GM21529 (cell line): ENCODE data around the gene IRX3.
"Not testable (repeated sequence)": the region's sequence is repeated elsewhere in the genome, so short reads cannot be mapped to it uniquely, and the experiment has no call there.

Source experiments
- ATAC-seq: cut with Tn5 transposase; IDR thresholded peaks from one replicate; pipeline ENCODE4 v1.9.1; 2021; ENCODE audit not compliant: unreplicated experiment

IRX3 gene

DNA sequence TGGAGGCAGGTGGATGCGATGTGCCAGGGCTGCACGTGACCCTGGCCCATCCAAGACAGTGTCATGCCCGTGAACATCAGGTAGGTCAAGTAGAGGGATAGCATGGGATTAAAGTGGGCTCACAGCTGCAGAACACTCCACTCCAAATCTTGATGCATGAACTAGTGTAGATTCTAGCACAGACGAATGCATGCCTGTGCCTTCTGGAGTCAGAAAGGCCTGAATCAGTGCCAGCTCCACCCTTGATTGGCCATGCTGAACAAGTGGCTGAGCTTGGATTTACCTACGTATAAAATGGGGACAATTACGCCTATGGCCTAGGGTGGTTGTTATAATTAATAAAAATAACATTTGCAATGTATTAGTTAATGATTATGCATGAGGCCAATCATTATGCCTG lies 10.6 kb downstream of the IRX3 start:
- ATAC-seq = no peak

- ATAC-seq = no peak
Measured at GRCh38 chr16:54273566-54273965, 13.0 kb downstream of the IRX3 start.

DNA sequence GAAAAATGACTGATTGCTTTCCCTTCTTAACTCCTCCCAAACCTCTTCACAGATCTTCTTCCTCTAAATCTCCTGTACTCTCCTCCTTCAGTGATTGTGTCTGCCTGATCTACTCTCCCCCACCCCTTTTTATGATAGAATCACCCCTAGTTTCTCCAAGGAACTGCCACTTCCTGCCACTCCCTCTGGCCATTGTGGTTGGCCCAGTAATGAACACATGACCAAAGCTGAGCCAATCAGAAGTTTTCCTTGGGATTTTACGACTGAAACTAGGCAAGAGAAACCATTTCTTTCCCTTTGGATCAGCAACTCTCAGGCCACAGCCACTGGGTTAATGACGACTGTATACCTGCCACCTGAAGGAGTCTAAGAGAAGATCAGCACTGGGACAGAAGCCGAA lies 15.9 kb downstream of the IRX3 start:
- no peak for ATAC-seq

DNA sequence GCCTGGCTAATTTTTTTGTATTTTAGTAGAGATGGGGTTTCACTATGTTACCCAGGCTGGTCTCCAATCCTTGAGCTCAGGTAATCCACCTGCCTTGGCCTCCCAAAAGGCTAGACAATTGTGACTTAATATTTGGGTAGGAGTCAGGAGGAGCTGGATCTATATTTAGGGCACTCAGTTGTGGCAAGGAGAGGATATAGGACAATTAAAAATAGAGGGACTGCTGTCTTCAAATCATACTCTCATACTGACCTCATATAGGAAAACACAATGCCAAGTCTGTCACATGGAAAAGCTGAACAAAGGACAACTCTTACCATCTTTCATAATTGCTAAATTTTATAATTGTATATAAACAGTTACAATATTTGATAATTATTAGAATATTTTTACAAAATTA lies 17.1 kb downstream of the IRX3 start:
- ATAC-seq = no peak

GRCh38 chr16:54268766-54269165 lies 17.8 kb downstream of the IRX3 start:
- ATAC-seq = no peak

- no peak for ATAC-seq
Measured at GRCh38 chr16:54268340-54268739, 18.2 kb downstream of the IRX3 start.

- ATAC-seq = no peak
Measured at GRCh38 chr16:54266363-54266955, 20.1 kb downstream of the IRX3 start.

DNA sequence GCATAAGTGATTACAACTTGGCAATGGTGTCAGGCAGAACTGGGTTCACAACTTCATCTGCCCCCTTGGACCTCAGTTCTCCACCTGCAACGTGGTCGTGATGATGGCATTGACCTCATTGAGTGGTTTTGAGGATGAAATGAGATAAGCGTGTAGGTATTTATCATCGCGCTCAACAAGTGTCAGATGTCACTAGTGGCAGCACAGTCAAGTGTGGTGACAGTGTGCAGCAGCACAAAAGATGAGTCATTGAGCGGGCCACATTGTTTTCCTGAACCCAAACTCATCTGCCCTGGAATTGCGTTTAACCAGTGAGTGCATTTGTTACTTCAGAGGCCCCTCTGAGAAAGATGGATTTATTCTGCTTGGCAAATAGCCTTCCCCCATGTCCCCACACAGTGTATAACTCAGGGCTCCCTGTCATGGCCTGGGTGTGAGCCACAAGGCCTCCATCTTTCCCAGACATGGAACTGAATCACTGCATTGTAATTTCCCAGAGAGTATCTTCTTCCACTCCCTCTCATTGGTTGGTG lies 20.9 kb downstream of the IRX3 start:
- no peak for ATAC-seq

DNA sequence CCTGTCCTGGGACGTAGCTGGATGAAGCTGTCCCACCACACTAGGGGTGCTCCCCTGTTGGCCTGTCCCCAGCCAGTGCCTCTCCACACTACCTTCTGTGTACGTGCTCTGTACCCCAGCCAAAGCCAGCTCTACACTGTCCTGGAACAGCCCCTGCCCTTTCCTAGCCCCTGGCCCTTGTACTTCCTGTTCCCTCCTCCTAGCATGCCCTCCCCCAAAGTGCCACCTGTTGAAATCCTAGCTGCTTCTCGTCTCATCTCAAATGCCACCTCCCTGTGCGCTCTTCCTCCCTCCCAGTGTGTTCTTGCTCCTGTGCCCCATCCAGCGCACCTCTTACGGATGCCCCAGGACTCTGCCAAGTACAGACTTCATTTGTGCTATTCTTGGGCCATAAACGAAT lies 33.5 kb downstream of the IRX3 start:
- ATAC-seq = no peak

DNA sequence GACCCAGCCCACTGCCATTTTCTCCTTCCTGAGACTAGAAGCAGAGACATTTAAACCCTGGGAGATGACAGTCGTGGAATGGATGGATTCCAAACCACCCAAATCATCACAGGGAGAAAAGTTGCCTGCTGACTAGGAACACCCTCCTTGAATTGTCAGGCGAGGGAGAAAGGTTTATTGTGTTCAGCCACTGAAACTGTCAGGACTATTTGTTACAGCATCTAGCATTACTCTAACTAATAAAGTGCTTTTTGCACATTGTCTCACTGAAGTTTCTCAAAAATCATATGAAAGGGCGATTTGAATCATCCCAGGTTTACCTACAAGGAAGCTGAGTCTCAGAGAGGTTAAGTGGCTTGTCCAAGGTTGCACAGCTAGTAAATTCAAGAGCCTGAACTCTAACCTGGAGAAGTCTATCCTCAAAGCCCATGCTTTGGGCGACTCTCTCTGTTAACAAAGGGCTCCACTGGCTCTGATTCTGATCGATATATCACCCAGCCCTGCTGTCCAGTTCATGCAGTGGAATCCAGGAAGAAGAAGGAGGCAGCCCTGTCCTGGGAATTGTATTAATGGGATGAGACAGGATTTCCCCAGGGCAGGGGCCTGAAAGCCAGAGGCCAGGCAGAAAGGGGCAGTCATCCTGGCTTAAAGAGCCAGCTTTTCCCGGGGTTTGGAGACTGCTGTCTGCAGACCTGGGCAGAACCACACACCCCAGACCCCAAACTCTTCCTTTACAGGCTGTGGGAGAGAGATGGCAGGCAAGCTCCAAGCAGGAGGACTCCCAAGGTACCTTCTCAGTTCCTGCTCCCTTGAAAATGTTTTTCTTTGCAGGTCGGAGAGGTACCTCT lies 37.5 kb downstream of the IRX3 start:
- ATAC-seq = no peak

- ATAC-seq = not testable (repeated sequence)
Measured at GRCh38 chr16:54247705-54248104, 38.9 kb downstream of the IRX3 start.

GRCh38 chr16:54246454-54246821 lies 40.1 kb downstream of the IRX3 start:
- no peak for ATAC-seq

GRCh38 chr16:54245788-54246453 lies 40.7 kb downstream of the IRX3 start:
- ATAC-seq = no peak

- no peak for ATAC-seq
Measured at GRCh38 chr16:54244061-54244886, 42.3 kb downstream of the IRX3 start.

DNA sequence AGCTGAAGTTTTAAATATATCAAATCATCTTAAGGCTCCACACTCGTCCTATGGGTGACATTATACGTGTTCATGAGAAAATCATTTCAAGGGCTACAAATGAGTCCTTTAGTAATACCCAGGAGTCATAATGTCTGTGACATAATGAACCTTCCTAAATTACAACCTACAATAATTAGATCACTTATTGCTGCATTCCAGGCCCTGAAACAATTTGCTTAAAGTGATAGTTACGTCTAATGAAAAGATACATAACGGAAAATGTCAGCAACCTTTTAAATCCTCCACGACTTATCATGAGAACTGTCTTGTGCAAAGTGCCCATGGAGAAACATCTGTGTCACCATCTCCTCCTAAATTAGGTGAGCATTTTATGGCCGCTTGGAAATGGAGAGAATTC lies 43.4 kb downstream of the IRX3 start:
- ATAC-seq = no peak

DNA sequence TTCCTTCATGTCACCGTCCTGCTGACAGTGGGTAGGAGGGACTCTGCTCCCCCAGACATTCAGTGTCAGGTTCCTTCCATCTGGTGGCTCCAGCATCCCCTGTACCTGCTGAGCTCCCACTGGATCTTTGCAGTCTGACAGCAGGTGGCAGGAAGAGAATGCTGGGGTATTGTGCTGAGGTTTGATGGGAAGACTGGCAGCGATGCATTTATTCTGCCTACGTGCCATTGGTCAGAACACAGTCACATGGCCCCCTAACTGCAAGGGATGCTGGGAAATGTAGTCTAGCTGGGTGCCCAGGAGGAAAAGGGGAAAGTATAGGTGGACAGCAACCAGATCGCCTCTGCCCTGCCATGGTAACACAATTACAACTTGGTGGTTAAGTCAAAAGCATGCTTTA lies 44.4 kb downstream of the IRX3 start:
- no peak for ATAC-seq

DNA sequence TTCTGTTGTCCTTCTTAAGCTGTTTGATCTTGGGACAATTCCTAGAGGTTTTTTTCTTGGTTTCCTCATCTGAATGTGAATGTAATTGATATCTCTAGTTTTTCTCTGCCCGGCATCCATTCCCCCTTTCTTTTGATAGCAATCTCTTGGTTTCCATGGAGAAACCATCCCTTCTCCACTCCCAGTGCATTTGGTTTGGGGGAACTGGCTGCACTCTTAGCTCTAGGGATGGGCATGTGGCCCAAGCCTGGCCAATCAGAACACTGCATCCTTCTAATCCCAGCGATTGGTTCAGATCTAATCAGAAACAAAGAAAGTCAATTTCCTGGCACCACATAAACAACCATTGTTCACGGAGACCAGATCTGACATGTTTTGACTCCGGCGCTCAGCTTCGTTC lies 45.1 kb downstream of the IRX3 start:
- no peak for ATAC-seq

DNA sequence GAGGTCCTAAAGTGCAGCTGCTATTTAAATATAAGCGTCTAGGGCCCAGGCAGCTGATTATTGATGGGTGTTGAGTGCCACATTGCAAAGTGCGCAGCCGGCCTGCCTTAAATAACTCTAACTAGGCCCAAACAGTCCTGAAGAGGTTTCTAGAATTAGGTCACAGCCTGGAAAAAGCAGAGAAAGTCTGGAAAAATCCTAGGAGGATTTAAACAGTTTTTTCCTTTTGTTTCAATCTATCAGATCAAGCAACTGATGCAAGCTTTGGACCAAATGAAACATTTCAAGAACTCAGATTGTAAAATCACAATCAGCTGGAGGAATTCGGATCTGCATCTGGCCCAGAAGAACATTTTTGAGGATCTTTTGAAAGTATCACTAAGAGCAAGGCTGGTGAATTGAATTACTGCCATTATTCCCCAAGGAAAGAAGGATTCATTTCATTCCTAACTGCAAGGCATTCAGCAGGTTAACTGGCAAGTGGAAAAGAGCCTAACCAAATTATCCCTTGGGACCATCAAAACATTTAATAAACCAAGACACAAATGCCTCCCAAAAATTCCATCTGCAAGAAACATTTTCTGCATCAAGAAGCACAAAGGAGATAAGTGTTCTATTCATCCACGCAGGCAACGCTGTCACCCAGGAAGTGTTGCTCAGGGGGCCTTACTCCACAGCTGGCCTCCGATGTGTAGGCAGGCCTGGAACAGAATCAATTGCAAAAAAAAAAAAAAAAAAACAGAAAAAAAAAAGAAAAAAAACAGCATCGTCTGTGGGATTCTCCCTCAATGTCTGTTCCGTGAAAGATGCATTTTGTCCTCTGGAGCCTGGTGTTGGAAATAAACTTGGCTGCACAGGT lies 46.1 kb downstream of the IRX3 start:
- ATAC-seq = no peak

GRCh38 chr16:54239456-54239855 lies 47.1 kb downstream of the IRX3 start:
- ATAC-seq = no peak

DNA sequence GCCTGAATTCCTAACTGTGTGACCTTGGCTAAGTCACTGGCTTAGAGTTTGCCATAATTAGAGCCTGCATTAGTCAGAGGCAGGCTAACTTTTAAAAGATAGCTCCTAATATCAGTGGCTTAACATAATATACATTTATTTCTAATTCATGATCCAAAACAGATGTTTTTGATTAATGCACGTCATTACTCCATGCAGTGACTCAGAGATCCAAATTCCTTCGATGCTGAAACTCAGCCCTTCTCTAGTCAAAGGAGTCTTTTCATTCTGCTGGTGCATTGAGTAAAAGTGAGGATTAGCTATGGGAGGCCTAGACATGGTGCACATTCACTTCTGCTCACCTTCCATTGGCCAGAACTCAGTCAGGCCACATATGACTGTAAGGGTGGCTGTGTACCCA lies 49.8 kb downstream of the IRX3 start:
- ATAC-seq = no peak
